Motor neuron (in vitro differentiated cells): Measurements from ENCODE around the gene TBCD. TPM values are rescaled to one million over a fixed set of nuclear protein-coding genes. Genes with fewer than 3 reads are reported as not detected.
"Not testable (repeated sequence)": the region's sequence is repeated elsewhere in the genome, so short reads cannot be mapped to it uniquely, and the experiment has no call there.

Source experiments
- ATAC-seq, 8 experiments: fragments of 200-7000 bp; cut with Tn5 transposase; replicated peaks in 6 of 8; 2 replicates each; pipeline ENCODE4 v1.8.0; 2021; ENCODE audit warnings: mild to moderate bottlenecking in 8 of 8, moderate library complexity in 8 of 8
- H3K27ac ChIP-seq, 2 donors: fragments of 250-450 bp; sonication (Bioruptor Pico); 2 replicates each; pipeline ENCODE4 v1.9.0; 2021; ENCODE audit warnings: antibody characterized with exemption in 2 of 2, mild to moderate bottlenecking in 2 of 2, moderate library complexity in 1 of 2
- H3K4me1 ChIP-seq, 2 donors: fragments of 250-450 bp; sonication (Bioruptor Pico); replicated peaks in 1 of 2; 2 replicates each; pipeline ENCODE4 v1.6.1; 2021; ENCODE audit warnings: antibody characterized with exemption in 2 of 2, mild to moderate bottlenecking in 2 of 2, moderate library complexity in 1 of 2
- H3K4me3 ChIP-seq, 5 donors: fragments of 250-450 bp; sonication (Bioruptor Pico); 2 replicates each; pipeline ENCODE4 v1.9.0; 2021; ENCODE audit warnings: antibody characterized with exemption in 5 of 5, mild to moderate bottlenecking in 5 of 5, moderate library complexity in 4 of 5
- WGBS, 10 experiments: fragments of 450-650 bp; shearing (Covaris generic); methylation state at CpG; one replicate each; pipeline ENCODE4 v1.0.0; 2022; 5-methylcytosine and 5-hydroxymethylcytosine counted together
- in situ Hi-C, 9 experiments: fragments of 400-800 bp; cut with MboI; loops; one replicate each; pipeline ENCODE4 v1.15.0; 2021; ENCODE audit warnings: low sequenced_read_pairs in 9 of 9, low pct_unique_long_range_greater_than_20kb in 2 of 9; ENCODE audit not compliant: unreplicated experiment in 9 of 9
- total RNA-seq, 8 experiments: library from RNA; unstranded; fragments of 300-600 nt; gene quantifications; 2 replicates each; pipeline versions ENCODE4 v1.2.3 to v1.2.4, GENCODE V29; 2022

TBCD gene
- total RNA-seq, 8 experiments from 2014 or later = 27.2 to 94.3 (median 47.2) TPM

DNA sequence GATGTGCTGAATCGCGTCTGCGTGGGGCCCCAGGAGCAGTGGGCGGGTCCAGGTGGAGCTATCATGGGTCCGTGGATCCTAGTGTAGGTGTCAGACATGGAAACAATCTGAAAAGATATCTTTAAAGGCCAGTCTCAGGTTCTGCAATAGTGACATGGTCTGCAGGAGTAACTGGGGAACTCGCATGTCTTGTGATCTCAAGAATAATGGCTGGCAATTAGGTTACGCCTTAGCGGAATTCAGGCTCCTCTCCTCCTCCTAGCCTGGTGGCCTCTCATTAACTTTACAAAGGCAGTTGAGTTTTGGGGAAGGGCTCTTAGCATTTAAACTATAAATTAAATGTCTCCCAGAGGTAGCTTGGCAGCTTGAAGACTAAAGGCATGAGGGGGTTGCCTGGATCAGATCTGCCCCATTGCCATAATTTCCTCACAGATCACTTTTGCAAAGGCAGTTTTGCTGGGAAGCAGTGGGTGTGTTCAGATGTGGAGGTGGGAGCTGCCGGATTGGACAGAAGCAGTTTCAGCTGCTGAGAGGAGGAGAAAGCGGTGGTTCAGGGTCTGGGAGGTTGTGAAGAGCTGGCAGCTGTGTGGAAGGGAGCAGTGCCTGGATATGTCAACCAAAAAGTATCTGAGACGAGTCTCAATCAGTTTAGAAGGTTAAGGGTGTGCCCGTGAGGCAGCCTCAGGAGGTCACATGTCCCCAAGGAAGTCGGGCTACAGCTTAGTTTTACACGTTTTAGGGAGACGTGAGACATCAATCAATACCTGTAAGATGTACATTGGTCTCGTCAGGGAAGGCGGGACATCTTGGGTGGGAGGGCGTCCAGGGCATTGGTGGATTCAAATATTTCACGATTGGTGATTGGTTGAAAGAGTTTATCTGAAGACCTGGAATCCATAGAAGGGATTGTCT is 2.7 kb downstream of the TBCD start:
- WGBS, 10 experiments = 0 to 96% (median 23%) methylated on average over 3 to 9 of the region's 19 CpGs; no CpG with 5 or more reads in 3 of the 10 experiments
- Histone ChIP-seq H3K4me1 (peaks cover 21 to 23% of the 10 kb centered on the region in 2 donors), H3K27ac (peak overlapping the region; percentile 52 to 67), H3K4me3 (peak overlapping the region; percentile 22 to 38 (median 29))
- ATAC-seq = peak in 6 of 8 experiments; percentile 30 to 52 (median 47)
- in situ Hi-C loops = loop anchor here in 1 of 9 experiments (25.0 kb wide), 1 partner anchor 92 kb away; no protein-coding TSS in a partner anchor

DNA sequence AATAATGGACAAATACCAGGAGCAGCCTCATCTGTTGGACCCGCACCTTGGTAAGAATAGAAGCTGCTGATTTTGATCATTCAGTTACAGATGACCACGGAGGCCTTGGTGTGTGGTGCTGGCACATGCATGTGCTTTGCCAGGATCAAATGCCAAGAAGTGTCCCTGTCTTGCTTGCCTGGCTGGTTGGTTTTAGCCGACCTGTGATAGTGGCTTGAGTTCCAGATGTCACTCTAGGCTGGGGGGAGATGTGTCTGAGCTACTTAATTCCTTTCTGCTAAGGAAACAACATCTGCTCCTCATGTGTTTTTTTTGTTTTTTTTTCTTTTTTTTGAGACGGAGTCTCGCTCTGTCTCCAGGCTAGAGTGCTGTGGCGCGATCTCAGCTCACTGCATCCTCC is 4.3 kb downstream of the TBCD start:
- in situ Hi-C loops = loop anchor here in 1 of 9 experiments (25.0 kb wide), 1 partner anchor 94 kb away; no protein-coding TSS in a partner anchor
- no peak for ATAC-seq
- H3K27ac ChIP-seq = peak overlapping the region in 1 of 2 donors; percentile 58
- 52 to 100% (median 80%) methylated on average over 1 to 5 of the region's 7 CpGs; no CpG with 5 or more reads in 3 of the 10 experiments for WGBS, 10 experiments
- no peak overlapping the region for H3K4me3 ChIP-seq
- peaks cover 21 to 23% of the 10 kb centered on the region in 2 donors for H3K4me1 ChIP-seq

GRCh38 chr17:82765371-82765770 is 13.5 kb downstream of the TBCD start:
- peak in 4 of 8 experiments; percentile 24 to 65 (median 41) for ATAC-seq
- in situ Hi-C loops = loop anchor here in 1 of 9 experiments (25.0 kb wide), 1 partner anchor 103 kb away; no protein-coding TSS in a partner anchor
- Histone ChIP-seq H3K27ac (no peak overlapping the region), H3K4me3 (no peak overlapping the region), H3K4me1 (no peaks in the 10 kb centered on the region)
- 81 to 90% (median 88%) methylated on average over 4 to 10 of the region's 13 CpGs; no CpG with 5 or more reads in 7 of the 10 experiments for WGBS, 10 experiments

DNA sequence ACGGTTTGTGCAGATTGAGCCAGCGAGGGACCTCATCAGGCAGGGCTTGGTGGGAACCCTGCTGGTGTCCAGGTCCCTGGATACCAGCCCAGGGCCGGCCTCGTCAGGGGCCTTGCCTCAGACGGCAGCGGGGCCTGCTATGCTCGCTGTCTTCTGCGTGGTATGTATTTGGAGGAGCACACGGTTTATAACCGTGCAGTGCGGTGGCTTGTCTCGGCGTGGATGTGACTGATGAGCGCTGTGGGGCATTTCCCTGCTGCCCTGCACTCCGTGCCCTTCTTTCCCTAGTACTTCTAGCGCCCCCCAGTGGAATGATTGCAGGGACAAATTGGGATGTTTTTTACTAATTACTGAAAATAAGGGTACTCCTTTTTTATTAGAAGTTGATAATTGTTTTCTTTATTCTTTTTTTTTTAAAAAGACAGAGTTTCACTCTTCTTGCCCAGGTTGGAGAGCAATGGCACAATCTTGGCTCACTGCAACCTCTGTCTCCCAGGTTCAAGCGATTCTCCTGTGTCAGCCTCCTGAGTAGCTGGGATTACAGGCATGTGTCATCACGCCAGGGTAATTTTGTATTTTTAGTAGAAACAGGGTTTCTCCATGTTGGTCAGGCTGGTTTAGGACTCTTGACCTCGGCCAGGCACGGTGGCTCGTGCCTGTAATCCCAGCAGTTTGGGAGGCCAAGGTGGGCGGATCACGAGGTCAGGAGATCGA is 15.3 kb downstream of the TBCD start:
- in situ Hi-C loops = loop anchor here in 1 of 9 experiments (25.0 kb wide), 1 partner anchor 105 kb away; no protein-coding TSS in a partner anchor
- Histone ChIP-seq H3K4me1 (no peaks in the 10 kb centered on the region), H3K27ac (no peak overlapping the region), H3K4me3 (no peak overlapping the region)
- 10 to 91% (median 82%) methylated on average over 2 to 14 of the region's 24 CpGs; no CpG with 5 or more reads in 2 of the 10 experiments for WGBS, 10 experiments
- ATAC-seq = peak; percentile 27 to 60 (median 40)

DNA sequence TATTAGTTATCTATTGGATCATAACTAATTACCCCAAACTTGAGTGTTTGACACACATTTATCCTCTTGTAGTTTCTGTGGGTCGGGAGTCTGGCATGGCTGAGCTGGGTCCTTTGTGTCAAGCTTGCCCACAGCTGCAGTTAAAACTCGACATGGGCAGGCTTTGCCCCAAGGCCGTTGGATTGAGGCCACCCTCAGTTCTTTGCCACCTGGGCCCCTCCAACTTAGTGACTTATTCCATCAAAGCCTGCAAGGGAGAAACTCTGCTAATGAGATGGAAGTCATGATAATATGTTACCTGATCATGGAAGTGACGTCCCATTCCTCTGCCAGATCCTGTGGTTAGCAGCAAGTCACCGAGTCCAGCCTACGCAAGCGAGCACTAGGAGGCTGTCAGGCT is 17.2 kb downstream of the TBCD start:
- no peak overlapping the region for H3K4me3 ChIP-seq
- in situ Hi-C loops = loop anchor here in 1 of 9 experiments (25.0 kb wide), 1 partner anchor 107 kb away; no protein-coding TSS in a partner anchor
- H3K27ac ChIP-seq = no peak overlapping the region
- 80 to 100% (median 95%) methylated on average over 2 to 5 of the region's 7 CpGs; no CpG with 5 or more reads in 2 of the 10 experiments for WGBS, 10 experiments
- no peaks in the 10 kb centered on the region for H3K4me1 ChIP-seq
- no peak for ATAC-seq

DNA sequence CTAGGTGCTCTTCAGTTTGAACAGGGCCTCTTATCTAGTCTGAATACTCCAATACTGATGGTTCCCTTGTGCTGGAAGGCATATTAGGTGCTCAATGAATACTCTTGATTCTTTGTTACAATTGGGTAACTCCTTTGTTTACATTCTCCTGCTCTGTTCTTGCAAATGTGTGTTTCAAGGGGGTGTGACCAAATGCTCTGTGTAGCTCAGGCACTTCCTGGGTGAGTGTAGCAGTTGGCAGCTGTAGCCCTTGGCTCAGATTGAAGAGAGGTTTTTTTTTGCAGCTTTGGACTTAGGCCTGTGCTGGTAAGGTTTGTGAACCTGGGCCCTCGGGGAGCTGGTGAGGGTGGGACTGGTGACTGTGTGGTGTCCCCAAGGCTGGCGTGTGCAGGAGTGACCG is 20.2 kb downstream of the TBCD start:
- in situ Hi-C loops = loop anchor here in 2 of 9 experiments (10.0 to 25.0 kb wide), 2 partner anchors 107 to 110 kb away; no protein-coding TSS in a partner anchor
- ATAC-seq = peak in 3 of 8 experiments; percentile 84 to 99 (median 97)
- 60 to 100% (median 100%) methylated on average over 1 to 2 of the region's 3 CpGs; no CpG with 5 or more reads in 7 of the 10 experiments for WGBS, 10 experiments
- Histone ChIP-seq H3K4me3 (no peak overlapping the region), H3K4me1 (no peaks in the 10 kb centered on the region), H3K27ac (no peak overlapping the region)

GRCh38 chr17:82774456-82774855 is 22.6 kb downstream of the TBCD start:
- in situ Hi-C loops = loop anchor here in 2 of 9 experiments (10.0 to 25.0 kb wide), 2 partner anchors 110 to 112 kb away; no protein-coding TSS in a partner anchor
- H3K4me3 ChIP-seq, H3K27ac ChIP-seq, H3K4me1 ChIP-seq, ATAC-seq: not testable (repeated sequence)
- 40 to 100% methylated on average over 1 to 2 of the region's 19 CpGs; no CpG with 5 or more reads in 8 of the 10 experiments for WGBS, 10 experiments

DNA sequence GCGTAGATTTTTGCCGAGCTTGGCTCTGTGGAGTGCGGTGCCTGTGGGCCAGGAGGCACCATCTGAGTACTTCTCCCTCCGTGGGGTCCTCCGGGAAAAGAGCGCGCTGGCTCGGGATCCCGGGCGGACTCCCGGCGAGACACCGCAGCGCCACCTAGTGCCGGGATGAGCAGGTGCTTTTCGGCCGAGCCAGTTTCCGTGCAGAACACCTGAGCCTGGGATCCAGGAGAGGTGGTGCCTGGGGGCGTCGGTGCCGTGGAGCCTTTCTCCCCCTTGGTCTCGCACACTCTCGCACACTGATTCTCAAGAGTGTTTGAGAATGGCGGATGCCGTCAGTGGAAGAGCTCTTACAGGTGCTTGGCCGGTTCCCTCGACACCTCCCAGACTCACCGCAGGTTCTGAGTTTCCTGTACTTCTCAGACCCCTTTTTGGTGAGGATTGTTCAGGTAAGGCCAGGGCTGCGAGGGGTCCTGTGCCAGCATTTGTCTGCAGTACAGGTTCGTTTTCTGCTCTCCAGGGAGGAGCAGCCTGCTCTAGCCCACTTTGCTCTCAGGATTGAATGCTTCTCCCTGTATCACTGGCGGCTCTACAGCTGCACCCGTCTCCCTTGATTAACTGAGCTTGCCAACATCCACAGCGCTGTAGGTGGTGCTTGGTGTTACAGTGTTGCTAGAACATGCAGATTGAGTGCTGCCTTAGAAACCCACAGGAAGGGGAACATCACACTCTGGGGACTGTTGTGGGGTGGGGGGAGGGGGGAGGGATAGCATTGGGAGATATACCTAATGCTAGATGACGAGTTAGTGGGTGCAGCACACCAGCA is 23.3 kb downstream of the TBCD start:
- no peak overlapping the region for H3K27ac ChIP-seq
- H3K4me3 ChIP-seq = no peak overlapping the region
- no peaks in the 10 kb centered on the region for H3K4me1 ChIP-seq
- in situ Hi-C loops = loop anchor here in 1 of 9 experiments (10.0 kb wide), 1 partner anchor 110 kb away; no protein-coding TSS in a partner anchor
- WGBS, 10 experiments = 6 to 85% (median 48%) methylated on average over 5 to 14 of the region's 34 CpGs; no CpG with 5 or more reads in 4 of the 10 experiments
- peak; percentile 31 to 81 (median 56) for ATAC-seq

GRCh38 chr17:82776454-82776853 is 24.6 kb downstream of the TBCD start:
- no peak overlapping the region for H3K4me3 ChIP-seq
- in situ Hi-C loops = loop anchor here in 1 of 9 experiments (10.0 kb wide), 1 partner anchor 112 kb away; no protein-coding TSS in a partner anchor
- no peak for ATAC-seq
- WGBS, 10 experiments = 73 to 100% (median 96%) methylated on average over 2 to 13 of the region's 13 CpGs; no CpG with 5 or more reads in 2 of the 10 experiments
- H3K27ac ChIP-seq = no peak overlapping the region
- H3K4me1 ChIP-seq = no peaks in the 10 kb centered on the region

- not testable (repeated sequence) for H3K4me1 ChIP-seq, H3K27ac ChIP-seq, H3K4me3 ChIP-seq, ATAC-seq
- WGBS, 10 experiments = 60 to 100% (median 96%) methylated on average over 1 to 8 of the region's 21 CpGs; no CpG with 5 or more reads in 2 of the 10 experiments
- in situ Hi-C loops = loop anchor here in 1 of 9 experiments (10.0 kb wide), 1 partner anchor 113 kb away; no protein-coding TSS in a partner anchor
Measured at GRCh38 chr17:82777778-82778375, 26.0 kb downstream of the TBCD start.

DNA sequence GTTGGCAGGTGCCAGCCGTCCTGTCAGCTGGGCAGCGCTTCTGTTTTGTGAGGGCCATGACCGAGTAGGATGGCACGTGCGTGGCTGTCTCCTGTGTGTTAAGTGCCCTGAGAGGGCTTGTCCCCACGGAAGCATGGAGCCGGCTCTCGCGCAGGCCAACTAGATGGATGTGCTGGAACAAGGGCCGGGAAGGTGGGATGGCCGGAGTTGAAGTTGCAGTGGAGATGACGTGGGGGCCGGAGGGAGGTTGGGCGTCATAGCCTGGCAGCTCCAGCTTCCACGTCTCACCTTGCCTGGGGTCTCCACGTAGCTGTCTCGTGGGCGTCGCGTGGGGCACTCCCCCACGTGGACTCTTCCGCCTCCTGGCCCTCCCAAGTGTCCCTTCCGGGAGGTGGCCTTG is 27.7 kb downstream of the TBCD start:
- in situ Hi-C loops = loop anchor here in 1 of 9 experiments (10.0 kb wide), 1 partner anchor 115 kb away; no protein-coding TSS in a partner anchor
- Histone ChIP-seq H3K27ac (no peak overlapping the region), H3K4me1 (peaks cover 0 to 2% of the 10 kb centered on the region in 2 donors), H3K4me3 (no peak overlapping the region)
- WGBS, 10 experiments = 100% methylated on average over 2 to 4 of the region's 23 CpGs; no CpG with 5 or more reads in 8 of the 10 experiments
- no peak for ATAC-seq
